GM12891 (cell line): ENCODE measurements around the gene MORC1.

Experiments
- PAX5 ChIP-seq: IDR thresholded peaks from 2 replicates; pipeline ENCODE4 v1.6.1; 2011; ENCODE audit warnings: low read length, moderate library complexity, mild to moderate bottlenecking; ENCODE audit not compliant: insufficient read depth, severe bottlenecking
- POLR2A ChIP-seq: IDR thresholded peaks from 2 replicates; pipeline ENCODE4 v1.6.1; 2011; ENCODE audit warnings: low read depth, low read length, control low read depth
- POLR2AphosphoS5 ChIP-seq: IDR thresholded peaks from 2 replicates; pipeline ENCODE4 v1.6.1; 2011; ENCODE audit warnings: low read depth, low read length, control low read depth
- TAF1 ChIP-seq: IDR thresholded peaks from 2 replicates; pipeline ENCODE4 v1.6.1; 2011; ENCODE audit warnings: low read depth, low read length, control low read depth

DNA sequence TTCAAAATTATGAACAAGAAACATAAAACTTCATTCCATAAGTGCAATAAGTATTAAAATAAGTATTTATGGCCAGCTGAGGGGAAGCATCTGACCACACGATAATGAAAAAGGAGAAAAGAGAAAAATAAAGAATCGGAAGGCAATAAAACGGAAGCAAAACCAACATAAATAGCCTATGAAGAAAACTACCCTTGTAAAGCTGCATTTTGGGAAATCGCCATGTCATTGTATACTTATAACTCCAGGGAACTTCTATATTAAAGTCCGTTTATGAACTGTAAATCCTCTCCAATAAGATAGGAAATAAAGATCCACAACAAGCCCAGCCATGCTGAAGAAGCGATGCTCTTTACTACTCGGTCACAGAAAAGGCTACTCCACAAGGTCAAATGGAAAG, 47.7 kb downstream of the MORC1 start:
- TF ChIP-seq POLR2A (no peak), POLR2AphosphoS5 (no peak), TAF1 (no peak), PAX5 (no peak)
